NCI-H510A (cell line): ENCODE results near the gene LYG2.
"Not testable (repeated sequence)": the region's sequence is repeated elsewhere in the genome, so short reads cannot be mapped to it uniquely, and the experiment has no call there.

Experiments used
- DNase-seq: peaks from one replicate; lab custom pipeline; 2025; lab: John Stamatoyannopoulos, UW

The LYG2 gene

GRCh38 chr2:99201959-99202678 is 53.3 kb downstream of the LYG2 start:
- DNase-seq, result no peak

- no peak for DNase-seq
These were observed 55.2 kb downstream of the LYG2 start for GRCh38 chr2:99200076-99200800.

- no peak for DNase-seq
These were observed 57.2 kb downstream of the LYG2 start for GRCh38 chr2:99198103-99198841.

GRCh38 chr2:99192364-99192763 is 63.1 kb downstream of the LYG2 start:
- DNase-seq, result not testable (repeated sequence)
